ENCODE results near the gene HMGN1.

DNA sequence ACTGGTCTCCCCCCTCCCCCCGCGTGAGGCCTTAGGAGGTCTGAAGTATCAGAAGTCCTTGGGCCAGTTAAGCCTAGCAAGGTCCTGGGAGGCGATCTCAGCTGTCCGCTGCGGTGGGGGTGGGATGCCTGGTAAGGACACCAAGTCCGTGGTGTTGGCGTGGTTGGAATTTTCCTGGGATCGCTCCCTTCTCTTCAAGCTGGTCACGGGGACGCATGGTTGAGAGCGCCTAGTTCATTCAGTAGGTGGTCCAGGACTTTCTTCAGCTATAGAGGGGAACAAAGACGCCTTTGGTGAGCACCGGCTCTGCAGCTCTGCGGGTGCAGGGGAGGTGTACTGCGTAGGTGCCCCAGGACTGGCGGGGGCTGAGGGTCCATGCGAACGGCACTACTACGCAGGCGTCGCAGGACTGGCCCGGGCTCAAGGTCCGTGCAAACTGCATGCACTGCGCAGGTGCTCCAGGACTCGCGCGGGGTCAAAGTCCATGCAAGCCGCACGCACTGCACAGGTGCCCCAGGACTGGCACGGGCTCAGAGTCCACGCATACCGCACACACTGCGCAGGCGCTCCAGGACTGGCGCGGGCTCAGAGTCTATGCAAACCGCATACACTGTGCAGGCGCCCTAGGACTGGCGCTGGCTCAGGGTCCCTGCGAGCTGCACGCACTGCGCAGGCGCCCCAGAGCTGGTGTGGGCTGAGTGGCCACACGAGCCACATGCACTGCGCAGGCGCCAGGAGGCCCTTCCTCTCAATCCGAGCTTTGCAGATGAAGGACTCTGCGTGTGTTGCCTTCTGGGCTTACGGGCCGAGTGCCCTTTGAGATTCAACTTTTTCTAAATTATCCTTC is 36.6 kb upstream of the HMGN1 start:
- TF ChIP-seq, protein P1, sequence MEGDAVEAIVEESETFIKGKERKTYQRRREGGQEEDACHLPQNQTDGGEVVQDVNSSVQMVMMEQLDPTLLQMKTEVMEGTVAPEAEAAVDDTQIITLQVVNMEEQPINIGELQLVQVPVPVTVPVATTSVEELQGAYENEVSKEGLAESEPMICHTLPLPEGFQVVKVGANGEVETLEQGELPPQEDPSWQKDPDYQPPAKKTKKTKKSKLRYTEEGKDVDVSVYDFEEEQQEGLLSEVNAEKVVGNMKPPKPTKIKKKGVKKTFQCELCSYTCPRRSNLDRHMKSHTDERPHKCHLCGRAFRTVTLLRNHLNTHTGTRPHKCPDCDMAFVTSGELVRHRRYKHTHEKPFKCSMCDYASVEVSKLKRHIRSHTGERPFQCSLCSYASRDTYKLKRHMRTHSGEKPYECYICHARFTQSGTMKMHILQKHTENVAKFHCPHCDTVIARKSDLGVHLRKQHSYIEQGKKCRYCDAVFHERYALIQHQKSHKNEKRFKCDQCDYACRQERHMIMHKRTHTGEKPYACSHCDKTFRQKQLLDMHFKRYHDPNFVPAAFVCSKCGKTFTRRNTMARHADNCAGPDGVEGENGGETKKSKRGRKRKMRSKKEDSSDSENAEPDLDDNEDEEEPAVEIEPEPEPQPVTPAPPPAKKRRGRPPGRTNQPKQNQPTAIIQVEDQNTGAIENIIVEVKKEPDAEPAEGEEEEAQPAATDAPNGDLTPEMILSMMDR (IDR thresholded peaks at IDR 0.05) = peak in 1 of 6 experiments; percentile 6
- TF ChIP-seq POLR2A (IDR thresholded peaks at IDR 0.05) = peak; percentile 21 to 40

All from Peyer's patch (tissue), 4 donors.